ENCODE results near the gene PKMYT1. TPM values are rescaled to one million over a fixed set of nuclear protein-coding genes. Genes with fewer than 3 reads are reported as not detected.

PKMYT1 gene
- total and polyA plus RNA-seq, 4 experiments from 2014 or later, result 0.79 TPM; not detected in 3

DNA sequence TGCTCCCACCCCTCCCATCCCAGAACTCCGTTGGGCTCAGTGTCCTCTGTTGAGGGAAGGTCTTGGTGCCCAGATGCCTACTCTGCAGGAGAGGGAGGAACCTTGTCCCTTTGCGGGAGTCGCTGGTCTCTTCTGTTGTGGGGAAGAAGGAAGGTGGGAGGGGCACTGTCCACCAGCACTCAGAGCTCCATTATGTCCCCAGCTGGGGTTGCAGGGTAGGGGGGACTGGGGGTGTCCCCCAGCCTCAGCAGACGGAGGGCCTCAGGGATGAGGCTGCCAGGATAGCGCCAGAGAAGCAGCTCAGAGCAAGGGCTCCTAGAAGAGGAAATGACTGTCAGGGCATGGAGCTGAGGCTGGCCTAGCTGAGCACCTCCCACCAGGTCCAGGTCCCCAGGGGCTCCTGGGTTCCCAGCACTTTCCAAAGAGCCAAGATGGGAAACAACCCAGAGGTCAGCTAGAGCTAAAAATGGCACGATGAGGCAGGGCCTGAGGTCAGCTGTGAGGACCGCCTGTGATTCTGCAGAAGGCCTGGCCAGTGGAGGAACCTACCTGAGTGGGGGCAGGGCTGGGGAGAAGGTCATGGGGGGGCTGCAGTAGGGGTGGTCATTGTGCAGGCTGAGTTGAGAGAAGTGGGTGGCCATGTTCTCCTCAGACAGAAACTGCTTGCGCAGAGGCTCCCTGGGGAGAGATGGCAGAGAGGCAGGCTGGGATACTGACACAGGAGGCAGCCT is 42.6 kb upstream of the PKMYT1 start:
- peak in 1 of 5 donors; percentile 60 for DNase-seq
- peak overlapping the region; percentile 90 for H3K27ac ChIP-seq (ENCODE audit: low read depth, low read length)

DNA sequence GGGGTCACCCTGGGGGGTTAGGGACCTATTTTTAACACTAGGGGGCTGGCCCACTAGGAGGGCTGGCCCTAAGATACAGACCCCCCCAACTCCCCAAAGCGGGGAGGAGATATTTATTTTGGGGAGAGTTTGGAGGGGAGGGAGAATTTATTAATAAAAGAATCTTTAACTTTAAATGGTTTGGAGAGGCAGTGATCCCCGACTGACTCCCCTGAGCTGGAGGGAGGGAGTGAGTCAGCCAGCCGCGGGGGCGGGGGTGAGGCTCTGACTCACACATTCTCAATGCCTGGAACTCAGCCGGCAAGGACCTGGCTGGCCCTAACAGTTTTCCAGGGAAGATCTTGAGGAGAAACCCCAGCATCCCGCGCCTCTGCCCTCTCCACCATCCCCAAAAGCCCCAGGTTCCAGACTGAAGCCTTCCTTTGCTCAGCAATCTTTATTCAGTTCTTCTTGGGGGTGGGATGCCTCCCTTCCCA is 42.0 kb upstream of the PKMYT1 start:
- Mint-ChIP-seq H3K36me3 (peaks cover 3 to 20% of the 10 kb centered on the region in 2 donors), H3K4me3 (peak overlapping the region; percentile 38 to 97 (median 90)), H3K9me3 (no peaks in the 10 kb centered on the region), H3K27ac (peak overlapping the region; percentile 87 to 99 (median 89)), H3K4me1 (peaks cover 19 to 66% (median 41%) of the 10 kb centered on the region in 4 donors), H3K27me3 (peaks cover 0 to 2% of the 10 kb centered on the region in 2 donors)
- Histone ChIP-seq H3K27ac (ENCODE audit: low read depth, low read length) (peak overlapping the region; percentile 90), H3K9me3 (ENCODE audit: control insufficient read depth in 1 of 2, low read length in 2 of 2) (no peaks in the 10 kb centered on the region), H3K4me3 (ENCODE audit: low read length in 2 of 2) (peak overlapping the region in 1 of 2 donors; percentile 3), H3K36me3 (ENCODE audit: insufficient read depth, low read length) (peaks cover 18% of the 10 kb centered on the region), H3K27me3 (ENCODE audit: insufficient read depth, low read length) (no peaks in the 10 kb centered on the region), H3K4me1 (ENCODE audit: insufficient read depth, low read length) (peaks cover 51% of the 10 kb centered on the region)
- ChIA-PET CTCF (ENCODE audit: partially characterized antibody) (interaction anchor here (1.3 to 18.6 kb wide), 6 partner anchors 9 to 149 kb away, joined by 3 to 444 read pairs (median 13); partner anchors contain the start of gene CLDN9), POLR2A (ENCODE audit: partially characterized antibody) (interaction anchor here (0.5 to 5.9 kb wide), 9 partner anchors 8 to 136 kb away, joined by 3 to 89 read pairs (median 3); no protein-coding TSS in a partner anchor)
- intact Hi-C loops (cut with micrococcal nuclease), result loop anchor here (10.0 kb wide), 1 partner anchor 117 kb away; no protein-coding TSS in a partner anchor
- peak; percentile 39 to 93 (median 47) for DNase-seq

More for the DNA sequence above, 42.6 kb upstream of the PKMYT1 start:
- Histone ChIP-seq H3K4me3 (ENCODE audit: low read length in 2 of 2) (peak overlapping the region in 1 of 2 donors; percentile 85), H3K36me3 (ENCODE audit: insufficient read depth, low read length) (peaks cover 20% of the 10 kb centered on the region), H3K27me3 (ENCODE audit: insufficient read depth, low read length) (no peaks in the 10 kb centered on the region), H3K4me1 (ENCODE audit: insufficient read depth, low read length) (peaks cover 52% of the 10 kb centered on the region), H3K9me3 (ENCODE audit: control insufficient read depth in 1 of 2, low read length in 2 of 2) (no peaks in the 10 kb centered on the region)
- peaks cover 19 to 66% (median 43%) of the 10 kb centered on the region in 4 donors for H3K4me1 Mint-ChIP-seq
- H3K9me3 Mint-ChIP-seq, result no peaks in the 10 kb centered on the region
- intact Hi-C loops (cut with micrococcal nuclease), result loop anchor here (10.0 kb wide), 1 partner anchor 118 kb away; no protein-coding TSS in a partner anchor
- peaks cover 3 to 22% of the 10 kb centered on the region in 2 donors for H3K36me3 Mint-ChIP-seq
- peak overlapping the region; percentile 85 to 99 (median 92) for H3K27ac Mint-ChIP-seq
- CTCF ChIA-PET (ENCODE audit: partially characterized antibody), result interaction anchor here (1.3 to 18.6 kb wide), 6 partner anchors 8 to 149 kb away, joined by 3 to 444 read pairs (median 13); partner anchors contain the start of gene CLDN9
- peaks cover 0 to 2% of the 10 kb centered on the region in 2 donors for H3K27me3 Mint-ChIP-seq
- POLR2A ChIA-PET (ENCODE audit: partially characterized antibody), result interaction anchor here (0.6 to 5.9 kb wide), 11 partner anchors 8 to 136 kb away, joined by 3 to 89 read pairs (median 6); partner anchors contain the start of genes MMP25, PKMYT1 and ZNF213
- peak overlapping the region; percentile 87 to 97 (median 93) for H3K4me3 Mint-ChIP-seq

DNA sequence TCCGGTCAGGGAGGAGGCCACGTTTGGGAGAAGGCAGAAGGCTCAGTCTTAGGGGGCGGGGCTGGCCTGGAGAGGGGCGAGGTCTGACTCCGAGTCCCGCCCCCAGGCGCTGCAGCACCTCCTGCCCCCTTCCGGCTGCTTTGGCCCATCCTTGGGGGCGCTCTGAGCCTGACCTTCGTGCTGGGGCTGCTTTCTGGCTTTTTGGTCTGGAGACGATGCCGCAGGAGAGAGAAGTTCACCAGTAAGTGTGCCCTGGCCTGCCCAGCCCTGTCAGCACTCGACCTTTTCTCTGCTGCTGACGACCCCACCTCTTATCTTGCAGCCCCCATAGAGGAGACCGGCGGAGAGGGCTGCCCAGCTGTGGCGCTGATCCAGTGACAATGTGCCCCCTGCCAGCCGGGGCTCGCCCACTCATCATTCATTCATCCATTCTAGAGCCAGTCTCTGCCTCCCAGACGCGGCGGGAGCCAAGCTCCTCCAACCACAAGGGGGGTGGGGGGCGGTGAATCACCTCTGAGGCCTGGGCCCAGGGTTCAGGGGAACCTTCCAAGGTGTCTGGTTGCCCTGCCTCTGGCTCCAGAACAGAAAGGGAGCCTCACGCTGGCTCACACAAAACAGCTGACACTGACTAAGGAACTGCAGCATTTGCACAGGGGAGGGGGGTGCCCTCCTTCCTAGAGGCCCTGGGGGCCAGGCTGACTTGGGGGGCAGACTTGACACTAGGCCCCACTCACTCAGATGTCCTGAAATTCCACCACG is 41.4 kb upstream of the PKMYT1 start:
- Mint-ChIP-seq H3K9me3 (no peaks in the 10 kb centered on the region), H3K27me3 (peaks cover 0 to 2% of the 10 kb centered on the region in 2 donors), H3K27ac (peak overlapping the region; percentile 85 to 99 (median 89)), H3K36me3 (peaks cover 3 to 19% of the 10 kb centered on the region in 2 donors), H3K4me1 (peaks cover 19 to 65% (median 41%) of the 10 kb centered on the region in 4 donors), H3K4me3 (peak overlapping the region; percentile 79 to 97 (median 86))
- no peaks in the 10 kb centered on the region for H3K9me3 ChIP-seq (ENCODE audit: control insufficient read depth in 1 of 2, low read length in 2 of 2)
- H3K4me3 ChIP-seq (ENCODE audit: low read length in 2 of 2), result peak overlapping the region in 1 of 2 donors; percentile 59
- CTCF ChIA-PET (ENCODE audit: partially characterized antibody), result interaction anchor here (1.5 to 18.6 kb wide), 6 partner anchors 9 to 150 kb away, joined by 3 to 444 read pairs (median 13); partner anchors contain the start of gene CLDN9
- POLR2A ChIA-PET (ENCODE audit: partially characterized antibody), result interaction anchor here (0.5 to 5.9 kb wide), 17 partner anchors 9 to 244 kb away, joined by 3 to 89 read pairs (median 3); partner anchors contain the start of gene ZNF213
- H3K27ac ChIP-seq (ENCODE audit: low read depth, low read length), result peak overlapping the region; percentile 90
- intact Hi-C loops (cut with micrococcal nuclease), result loop anchor here (2.0 to 10.0 kb wide), 2 partner anchors 19 to 117 kb away; no protein-coding TSS in a partner anchor
- H3K4me1 ChIP-seq (ENCODE audit: insufficient read depth, low read length), result peaks cover 51% of the 10 kb centered on the region
- no peaks in the 10 kb centered on the region for H3K27me3 ChIP-seq (ENCODE audit: insufficient read depth, low read length)
- DNase-seq, result peak; percentile 54 to 94 (median 62)
- peaks cover 12% of the 10 kb centered on the region for H3K36me3 ChIP-seq (ENCODE audit: insufficient read depth, low read length)

DNA sequence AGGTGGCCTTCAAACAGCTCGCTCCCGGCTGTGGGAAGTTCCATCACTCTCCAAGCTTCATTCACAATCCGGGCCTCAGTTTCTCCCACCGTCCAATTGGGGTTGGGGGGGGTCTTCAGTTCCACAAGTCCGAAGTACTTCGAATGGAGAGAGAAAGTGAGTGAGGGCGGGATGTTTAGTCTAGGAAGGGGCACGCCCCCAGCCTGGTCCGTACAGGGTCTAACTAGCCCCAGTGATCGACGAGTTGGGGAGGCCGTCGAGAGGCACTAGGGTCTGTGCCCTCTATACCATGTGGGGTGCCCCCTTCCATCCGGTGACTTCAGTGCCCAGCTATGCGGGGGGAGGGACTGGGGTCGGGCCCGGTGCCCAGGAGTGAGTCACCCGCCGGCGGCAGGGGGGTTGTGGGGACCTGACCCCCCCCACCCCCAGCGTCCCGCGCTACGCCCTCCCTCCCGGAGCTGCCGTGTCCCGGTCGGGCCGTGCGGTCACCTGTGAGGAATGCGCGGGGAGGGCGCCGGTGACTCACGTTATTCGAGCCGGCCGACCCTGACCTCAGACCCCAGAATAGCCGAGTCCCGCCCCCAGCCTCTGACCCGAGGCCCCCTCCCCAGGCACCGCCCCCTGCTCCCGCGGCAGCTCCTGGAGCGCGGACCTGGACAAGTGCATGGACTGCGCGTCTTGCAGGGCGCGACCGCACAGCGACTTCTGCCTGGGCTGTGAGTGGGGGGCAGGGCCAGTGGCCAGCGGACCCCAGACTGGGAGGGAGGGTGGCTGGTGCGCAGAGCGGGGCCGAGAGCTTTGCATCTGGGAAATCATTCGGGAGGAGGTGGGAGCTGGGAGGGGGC is 40.6 kb upstream of the PKMYT1 start:
- Histone ChIP-seq H3K4me1 (ENCODE audit: insufficient read depth, low read length) (peaks cover 51% of the 10 kb centered on the region), H3K36me3 (ENCODE audit: insufficient read depth, low read length) (peaks cover 4% of the 10 kb centered on the region), H3K27ac (ENCODE audit: low read depth, low read length) (peak overlapping the region; percentile 90), H3K4me3 (ENCODE audit: low read length in 2 of 2) (peak overlapping the region; percentile 30 to 59), H3K9me3 (ENCODE audit: control insufficient read depth in 1 of 2, low read length in 2 of 2) (no peaks in the 10 kb centered on the region), H3K27me3 (ENCODE audit: insufficient read depth, low read length) (no peaks in the 10 kb centered on the region)
- intact Hi-C loops (cut with micrococcal nuclease), result loop anchor here (1.0 to 10.0 kb wide), 3 partner anchors 7 to 116 kb away; no protein-coding TSS in a partner anchor
- peaks cover 0 to 2% of the 10 kb centered on the region in 2 donors for H3K27me3 Mint-ChIP-seq
- DNase-seq, result peak in 4 of 5 donors; percentile 31 to 90 (median 44)
- H3K27ac Mint-ChIP-seq, result peak overlapping the region; percentile 80 to 99 (median 89)
- POLR2A ChIA-PET (ENCODE audit: partially characterized antibody), result interaction anchor here (0.8 to 5.9 kb wide), 19 partner anchors 10 to 149 kb away, joined by 3 to 89 read pairs (median 3); partner anchors contain the start of gene ZNF213
- CTCF ChIA-PET (ENCODE audit: partially characterized antibody), result interaction anchor here (1.8 to 18.6 kb wide), 5 partner anchors 7 to 109 kb away, joined by 4 to 444 read pairs (median 22); partner anchors contain the start of gene CLDN9
- peak overlapping the region; percentile 84 to 97 (median 86) for H3K4me3 Mint-ChIP-seq
- H3K9me3 Mint-ChIP-seq, result no peaks in the 10 kb centered on the region
- peaks cover 19 to 60% (median 39%) of the 10 kb centered on the region in 4 donors for H3K4me1 Mint-ChIP-seq
- H3K36me3 Mint-ChIP-seq, result peaks cover 3 to 12% of the 10 kb centered on the region in 2 donors

DNA sequence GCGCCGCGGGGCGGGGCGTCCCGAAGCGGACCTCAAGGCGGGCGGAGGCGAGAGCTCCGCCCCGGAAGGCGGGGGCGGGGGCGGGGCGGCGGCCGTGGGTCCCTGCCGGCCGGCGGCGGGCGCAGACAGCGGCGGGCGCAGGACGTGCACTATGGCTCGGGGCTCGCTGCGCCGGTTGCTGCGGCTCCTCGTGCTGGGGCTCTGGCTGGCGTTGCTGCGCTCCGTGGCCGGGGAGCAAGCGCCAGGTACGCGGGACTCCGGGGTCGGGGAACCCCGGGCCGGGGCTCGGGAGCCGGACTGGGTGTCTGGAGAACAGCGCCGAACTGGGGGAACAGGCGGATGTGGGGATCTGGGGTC is 40.0 kb upstream of the PKMYT1 start, which contains the start of gene TNFRSF12A:
TNFRSF12A (plus strand) TSS at position 122 of the 357 bp plus-strand sequence; CDS start at position 152, 30 bp downstream.
- H3K27ac Mint-ChIP-seq, result peak within 1 kb of the TSS; percentile 80 to 99 (median 89)
- peak; percentile 51 to 65 (median 55) for DNase-seq
- H3K4me1 Mint-ChIP-seq, result peaks cover 19 to 60% (median 39%) of the 10 kb centered on the region in 4 donors
- peak within 1 kb of the TSS; percentile 90 for H3K27ac ChIP-seq (ENCODE audit: low read depth, low read length)
- intact Hi-C loops (cut with micrococcal nuclease), result loop anchor here (1.0 to 10.0 kb wide), 3 partner anchors 8 to 115 kb away; no protein-coding TSS in a partner anchor
- peaks cover 0 to 2% of the 10 kb centered on the region in 2 donors for H3K27me3 Mint-ChIP-seq
- ChIA-PET CTCF (ENCODE audit: partially characterized antibody) (interaction anchor here (1.8 to 18.6 kb wide), 4 partner anchors 8 to 55 kb away, joined by 4 to 444 read pairs (median 28); partner anchors contain the start of gene CLDN9), POLR2A (ENCODE audit: partially characterized antibody) (interaction anchor here (0.8 to 5.9 kb wide), 17 partner anchors 10 to 150 kb away, joined by 3 to 89 read pairs (median 4); partner anchors contain the start of gene ZNF213)
- peak within 1 kb of the TSS; percentile 30 to 59 for H3K4me3 ChIP-seq (ENCODE audit: low read length in 2 of 2)
- H3K36me3 Mint-ChIP-seq, result peaks cover 3 to 12% of the 10 kb centered on the region in 2 donors
- H3K27me3 ChIP-seq (ENCODE audit: insufficient read depth, low read length), result no peaks in the 10 kb centered on the region
- H3K4me3 Mint-ChIP-seq, result peak within 1 kb of the TSS; percentile 84 to 97 (median 90)
- no peaks in the 10 kb centered on the region for H3K9me3 Mint-ChIP-seq
- H3K9me3 ChIP-seq (ENCODE audit: control insufficient read depth in 1 of 2, low read length in 2 of 2), result no peaks in the 10 kb centered on the region
- peaks cover 51% of the 10 kb centered on the region for H3K4me1 ChIP-seq (ENCODE audit: insufficient read depth, low read length)
- no peaks in the 10 kb centered on the region for H3K36me3 ChIP-seq (ENCODE audit: insufficient read depth, low read length)

Measured in CD4-positive, alpha-beta memory T cell (primary cell).